ENCODE measurements around the gene RYR3. TPM values are rescaled to one million over a fixed set of nuclear protein-coding genes. Genes with fewer than 3 reads are reported as not detected.

RYR3 gene
- total RNA-seq, 2 experiments from 2014 or later = 0.06 to 0.32 TPM

- Histone ChIP-seq H2AFZ (ENCODE audit: low read length) (no peak overlapping the region), H4K20me1 (ENCODE audit: insufficient read depth, low read length) (no peaks in the 10 kb centered on the region), H3K4me3 (ENCODE audit: low read depth, low read length, poor library complexity, severe bottlenecking) (no peak overlapping the region), H3K36me3 (ENCODE audit: insufficient read depth, low read length) (no peaks in the 10 kb centered on the region), H3K27ac (ENCODE audit: low read depth, low read length, poor library complexity, severe bottlenecking) (no peak overlapping the region), H3K4me2 (ENCODE audit: low read length) (no peak overlapping the region), H3K4me1 (ENCODE audit: insufficient read depth, low read length, poor library complexity, severe bottlenecking) (no peaks in the 10 kb centered on the region), H3K9me3 (ENCODE audit: low read length) (no peaks in the 10 kb centered on the region), H3K79me2 (ENCODE audit: insufficient read depth, low read depth, low read length) (no peaks in the 10 kb centered on the region), H3K9me2 (ENCODE audit: insufficient read depth, low read length) (no peaks in the 10 kb centered on the region)
- CTCF ChIA-PET (ENCODE audit: unreplicated experiment) = no interaction called here
- BruUV-seq (replicated peaks) = no TSS peak
- POLR2A ChIA-PET = no interaction called here
- intact Hi-C loops (cut with micrococcal nuclease; ENCODE audit: unreplicated experiment) = no loop called here
- DNase-seq (ENCODE audit: low spot score) = no peak
- TF ChIP-seq CTCF (conservative IDR thresholded peaks at IDR 0.05; ENCODE audit: low read length) (no peak), EZH2phosphoT487 (IDR thresholded peaks at IDR 0.05; ENCODE audit: borderline replicate concordance, low read depth, low read length) (no peak)
These were observed 251.2 kb downstream of the RYR3 start for GRCh38 chr15:33561967-33562366.

- intact Hi-C loops (cut with micrococcal nuclease; ENCODE audit: unreplicated experiment) = no loop called here
- H3K4me1 ChIP-seq (ENCODE audit: insufficient read depth, low read length, poor library complexity, severe bottlenecking) = no peaks in the 10 kb centered on the region
- no peak overlapping the region for H2AFZ ChIP-seq (ENCODE audit: low read length)
- CTCF ChIA-PET (ENCODE audit: unreplicated experiment) = interaction anchor here (0.5 kb wide), 1 partner anchor 14 kb away, joined by 3 read pairs; no protein-coding TSS in a partner anchor
- H3K36me3 ChIP-seq (ENCODE audit: insufficient read depth, low read length) = no peaks in the 10 kb centered on the region
- no TSS peak for BruUV-seq (replicated peaks)
- no peak overlapping the region for H3K4me3 ChIP-seq (ENCODE audit: low read depth, low read length, poor library complexity, severe bottlenecking)
- TF ChIP-seq CTCF (conservative IDR thresholded peaks at IDR 0.05; ENCODE audit: low read length) = no peak
- TF ChIP-seq EZH2phosphoT487 (IDR thresholded peaks at IDR 0.05; ENCODE audit: borderline replicate concordance, low read depth, low read length) = no peak
- no peaks in the 10 kb centered on the region for H3K9me2 ChIP-seq (ENCODE audit: insufficient read depth, low read length)
- H3K79me2 ChIP-seq (ENCODE audit: insufficient read depth, low read depth, low read length) = no peaks in the 10 kb centered on the region
- POLR2A ChIA-PET = no interaction called here
- DNase-seq (ENCODE audit: low spot score) = no peak
- H3K9me3 ChIP-seq (ENCODE audit: low read length) = no peaks in the 10 kb centered on the region
- H4K20me1 ChIP-seq (ENCODE audit: insufficient read depth, low read length) = no peaks in the 10 kb centered on the region
- H3K4me2 ChIP-seq (ENCODE audit: low read length) = no peak overlapping the region
- H3K27ac ChIP-seq (ENCODE audit: low read depth, low read length, poor library complexity, severe bottlenecking) = no peak overlapping the region
These were observed 254.3 kb downstream of the RYR3 start for GRCh38 chr15:33565094-33565493.

DNA sequence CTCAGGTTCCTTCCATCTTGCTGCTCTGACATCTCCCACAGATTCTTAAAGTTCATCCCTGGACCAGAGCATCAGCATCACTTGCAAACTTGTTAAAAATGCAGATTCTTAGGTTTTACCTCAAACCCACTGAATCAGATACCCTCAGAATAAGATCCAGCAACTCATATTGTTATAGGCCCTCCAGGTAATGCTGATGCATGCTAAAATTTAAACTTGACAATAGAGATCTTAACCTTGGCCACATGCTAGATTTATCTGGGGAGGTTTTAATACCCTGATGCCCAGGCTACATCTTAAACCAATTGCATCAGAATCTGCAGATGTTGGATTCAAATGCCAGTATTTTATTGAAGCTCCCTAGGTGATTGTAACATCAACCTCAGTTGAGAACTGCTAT is 256.9 kb downstream of the RYR3 start:
- Histone ChIP-seq H3K36me3 (ENCODE audit: insufficient read depth, low read length) (no peaks in the 10 kb centered on the region), H3K9me2 (ENCODE audit: insufficient read depth, low read length) (no peaks in the 10 kb centered on the region), H3K27ac (ENCODE audit: low read depth, low read length, poor library complexity, severe bottlenecking) (no peak overlapping the region), H3K4me3 (ENCODE audit: low read depth, low read length, poor library complexity, severe bottlenecking) (no peak overlapping the region), H3K79me2 (ENCODE audit: insufficient read depth, low read depth, low read length) (no peaks in the 10 kb centered on the region), H3K9me3 (ENCODE audit: low read length) (no peaks in the 10 kb centered on the region), H4K20me1 (ENCODE audit: insufficient read depth, low read length) (no peaks in the 10 kb centered on the region), H2AFZ (ENCODE audit: low read length) (no peak overlapping the region), H3K4me2 (ENCODE audit: low read length) (no peak overlapping the region), H3K4me1 (ENCODE audit: insufficient read depth, low read length, poor library complexity, severe bottlenecking) (no peaks in the 10 kb centered on the region)
- intact Hi-C loops (cut with micrococcal nuclease; ENCODE audit: unreplicated experiment) = no loop called here
- ChIA-PET CTCF (ENCODE audit: unreplicated experiment) (no interaction called here), POLR2A (no interaction called here)
- TF ChIP-seq EZH2phosphoT487 (IDR thresholded peaks at IDR 0.05; ENCODE audit: borderline replicate concordance, low read depth, low read length) = no peak
- no peak for TF ChIP-seq CTCF (conservative IDR thresholded peaks at IDR 0.05; ENCODE audit: low read length)
- no TSS peak for BruUV-seq (replicated peaks)
- DNase-seq (ENCODE audit: low spot score) = no peak

All from OCI-LY7 (cell line).